ENCODE results near the gene GRM8.
"Not testable (repeated sequence)": the region's sequence is repeated elsewhere in the genome, so short reads cannot be mapped to it uniquely, and the experiment has no call there.

Gene GRM8

GRCh38 chr7:126685596-126685995 lies 567.1 kb downstream of the GRM8 start:
- H3K4me3 ChIP-seq (ENCODE audit: control insufficient read depth, low read depth, low read length), result no peak overlapping the region
- DNase-seq (ENCODE audit: low read depth), result no peak
- no peak for TF ChIP-seq CTCF (conservative IDR thresholded peaks at IDR 0.05; ENCODE audit: control insufficient read depth, insufficient read depth, low read depth, low read length)

- DNase-seq (ENCODE audit: low read depth), result no peak
- TF ChIP-seq CTCF (conservative IDR thresholded peaks at IDR 0.05; ENCODE audit: control insufficient read depth, insufficient read depth, low read depth, low read length), result no peak
- H3K4me3 ChIP-seq (ENCODE audit: control insufficient read depth, low read depth, low read length), result no peak overlapping the region
Observed at GRCh38 chr7:126685018-126685573, 567.6 kb downstream of the GRM8 start.

GRCh38 chr7:126682176-126682575 lies 570.6 kb downstream of the GRM8 start:
- DNase-seq (ENCODE audit: low read depth), result no peak
- TF ChIP-seq CTCF (conservative IDR thresholded peaks at IDR 0.05; ENCODE audit: control insufficient read depth, insufficient read depth, low read depth, low read length), result no peak

GRCh38 chr7:126668762-126669161 lies 584.0 kb downstream of the GRM8 start:
- H3K4me3 ChIP-seq (ENCODE audit: control insufficient read depth, low read depth, low read length); DNase-seq (ENCODE audit: low read depth): not testable (repeated sequence)

More at GRCh38 chr7:126682176-126682575, 570.6 kb downstream of the GRM8 start:
- no peak overlapping the region for H3K4me3 ChIP-seq (ENCODE audit: control insufficient read depth, low read depth, low read length)

- H3K4me3 ChIP-seq (ENCODE audit: control insufficient read depth, low read depth, low read length), result no peak overlapping the region
- no peak for DNase-seq (ENCODE audit: low read depth)
- no peak for TF ChIP-seq CTCF (conservative IDR thresholded peaks at IDR 0.05; ENCODE audit: control insufficient read depth, insufficient read depth, low read depth, low read length)
Observed at GRCh38 chr7:126668367-126668752, 584.4 kb downstream of the GRM8 start.

- H3K4me3 ChIP-seq (ENCODE audit: control insufficient read depth, low read depth, low read length), result no peak overlapping the region
- no peak for DNase-seq (ENCODE audit: low read depth)
- TF ChIP-seq CTCF (conservative IDR thresholded peaks at IDR 0.05; ENCODE audit: control insufficient read depth, insufficient read depth, low read depth, low read length), result no peak
Observed at GRCh38 chr7:126667742-126668366, 584.9 kb downstream of the GRM8 start.

- H3K4me3 ChIP-seq (ENCODE audit: control insufficient read depth, low read depth, low read length), result no peak overlapping the region
- TF ChIP-seq CTCF (conservative IDR thresholded peaks at IDR 0.05; ENCODE audit: control insufficient read depth, insufficient read depth, low read depth, low read length), result no peak
- DNase-seq (ENCODE audit: low read depth), result no peak
Observed at GRCh38 chr7:126662856-126663255, 589.9 kb downstream of the GRM8 start.
